NCI-H1930 (cell line): ENCODE measurements around the gene GART.
"Not testable (repeated sequence)": the region's sequence is repeated elsewhere in the genome, so short reads cannot be mapped to it uniquely, and the experiment has no call there.

Experiments used
- DNase-seq, 2 experiments: peaks; one replicate each; lab custom pipeline; 2025; lab: John Stamatoyannopoulos, UW

GART gene

GRCh38 chr21:33541756-33542639 lies at the start of gene GART:
GART (minus strand) TSS chr21:33542117; CDS start chr21:33539315, 2,802 bp downstream.
- peak; percentile 39 to 75 for DNase-seq

GRCh38 chr21:33588485-33589335 lies 46.8 kb upstream of the GART start, which contains the start of gene DONSON:
DONSON (minus strand) TSS chr21:33588684; CDS start chr21:33588641, 43 bp downstream.
- DNase-seq = peak; percentile 73 to 85

GRCh38 chr21:33587792-33588484 lies 46.0 kb upstream of the GART start:
- no peak for DNase-seq

GRCh38 chr21:33586927-33587326 lies 45.0 kb upstream of the GART start:
- no peak for DNase-seq

GRCh38 chr21:33584455-33584854 lies 42.5 kb upstream of the GART start:
- DNase-seq = no peak

- no peak for DNase-seq
Observed at GRCh38 chr21:33578959-33579542, 37.1 kb upstream of the GART start.

GRCh38 chr21:33578214-33578613 lies 36.3 kb upstream of the GART start:
- DNase-seq = no peak

GRCh38 chr21:33576741-33577141 lies 34.8 kb upstream of the GART start:
- not testable (repeated sequence) for DNase-seq

- DNase-seq = no peak
Observed at GRCh38 chr21:33572350-33572749, 30.4 kb upstream of the GART start.

- no peak for DNase-seq
Observed at GRCh38 chr21:33569991-33570390, 28.1 kb upstream of the GART start.

GRCh38 chr21:33568448-33568847 lies 26.5 kb upstream of the GART start:
- DNase-seq = no peak

GRCh38 chr21:33567914-33568313 lies 26.0 kb upstream of the GART start:
- no peak for DNase-seq

GRCh38 chr21:33566514-33566913 lies 24.6 kb upstream of the GART start:
- DNase-seq = no peak

- no peak for DNase-seq
Observed at GRCh38 chr21:33562389-33562788, 20.5 kb upstream of the GART start.

GRCh38 chr21:33561373-33561772 lies 19.5 kb upstream of the GART start:
- no peak for DNase-seq

GRCh38 chr21:33560965-33561364 lies 19.0 kb upstream of the GART start:
- no peak for DNase-seq

GRCh38 chr21:33559813-33560212 lies 17.9 kb upstream of the GART start:
- DNase-seq = no peak

GRCh38 chr21:33558777-33559421 lies 17.0 kb upstream of the GART start:
- DNase-seq = no peak

- DNase-seq = no peak
Observed at GRCh38 chr21:33557447-33557846, 15.5 kb upstream of the GART start.

- DNase-seq = no peak
Observed at GRCh38 chr21:33554982-33555344, 13.0 kb upstream of the GART start.

GRCh38 chr21:33554236-33554981 lies 12.5 kb upstream of the GART start:
- DNase-seq = no peak
